Effector CD8-positive, alpha-beta T cell (primary cell): ENCODE data around the gene KLRB1.
"Not testable (repeated sequence)": the region's sequence is repeated elsewhere in the genome, so short reads cannot be mapped to it uniquely, and the experiment has no call there.

Source experiments
- DNase-seq: peaks from one replicate; lab custom pipeline; 2025; lab: John Stamatoyannopoulos, UW

The KLRB1 gene

DNA sequence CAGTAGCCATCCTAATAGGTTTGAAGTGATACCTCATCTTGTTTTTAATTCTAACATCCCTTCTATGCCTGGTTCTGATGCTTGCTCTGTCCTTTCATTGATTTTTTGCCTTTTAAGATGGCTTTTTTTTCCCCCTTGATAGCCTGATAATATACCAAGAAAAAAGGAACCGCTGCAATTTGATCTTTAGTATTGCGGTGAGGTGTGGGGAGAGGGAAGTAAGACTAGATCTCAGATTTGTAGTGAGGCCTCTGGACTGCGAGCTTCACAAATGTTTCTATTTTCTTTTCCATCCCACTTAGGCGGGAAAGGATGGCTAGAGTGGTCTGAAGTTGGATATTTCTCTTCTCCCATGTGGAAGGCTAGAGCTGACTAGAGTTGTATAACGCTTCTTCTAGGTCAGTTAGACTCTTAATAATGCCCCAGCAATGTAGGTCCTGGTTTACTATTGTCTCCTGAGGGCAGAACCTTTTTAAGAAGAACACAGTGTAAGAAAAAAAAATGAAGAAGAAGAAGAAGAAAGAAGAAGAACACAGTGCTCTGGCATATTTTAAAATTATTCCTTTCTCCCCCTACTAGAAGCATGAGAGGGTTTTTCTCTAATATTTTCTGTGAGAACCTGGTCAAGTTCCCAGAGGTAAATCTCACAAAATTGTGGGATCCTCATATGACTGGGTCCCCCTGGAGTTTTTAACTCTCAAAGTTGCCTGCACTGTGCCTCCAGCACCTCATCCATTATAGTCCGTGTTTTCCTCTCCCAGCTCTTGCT is 11.9 kb upstream of the KLRB1 start:
- no peak for DNase-seq

DNA sequence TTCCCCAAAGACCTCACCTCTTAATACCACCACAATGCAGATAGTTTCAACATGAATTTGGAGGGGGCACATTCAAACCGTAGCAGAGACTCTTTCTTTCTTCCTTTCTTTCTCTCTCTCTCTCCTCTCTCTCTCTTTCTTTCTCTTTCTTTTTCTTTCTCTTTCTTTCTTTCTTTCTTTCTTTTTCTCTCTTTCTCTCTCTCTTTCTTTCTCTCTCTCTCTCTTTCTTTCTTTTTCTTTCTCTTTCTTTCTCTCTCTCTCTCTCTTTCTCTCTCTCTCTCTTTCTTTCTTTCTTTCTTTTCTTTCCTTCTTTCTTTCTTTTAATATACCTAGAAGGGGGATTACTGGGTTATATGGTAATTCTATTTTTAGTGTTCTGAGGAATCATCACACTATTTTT is 11.2 kb upstream of the KLRB1 start:
- DNase-seq = not testable (repeated sequence)

DNA sequence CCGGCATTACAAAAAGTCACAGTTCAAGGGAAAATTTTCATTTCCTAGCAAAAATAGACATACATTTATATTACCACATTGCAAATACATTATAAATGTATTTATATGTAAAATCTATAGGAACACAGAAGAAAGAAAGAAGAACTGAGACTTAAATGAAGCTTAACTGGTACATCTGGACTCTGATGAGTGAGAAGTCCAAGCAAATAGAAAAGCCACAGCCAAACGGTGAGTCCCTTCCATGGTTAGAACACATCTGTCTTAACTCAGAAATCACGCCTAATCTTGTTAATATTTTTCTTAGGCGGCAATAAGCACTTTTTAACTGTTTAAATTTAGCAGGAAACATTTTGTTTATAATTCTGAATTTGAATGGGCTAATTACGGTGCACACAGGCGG is 9.4 kb upstream of the KLRB1 start:
- DNase-seq = no peak

DNA sequence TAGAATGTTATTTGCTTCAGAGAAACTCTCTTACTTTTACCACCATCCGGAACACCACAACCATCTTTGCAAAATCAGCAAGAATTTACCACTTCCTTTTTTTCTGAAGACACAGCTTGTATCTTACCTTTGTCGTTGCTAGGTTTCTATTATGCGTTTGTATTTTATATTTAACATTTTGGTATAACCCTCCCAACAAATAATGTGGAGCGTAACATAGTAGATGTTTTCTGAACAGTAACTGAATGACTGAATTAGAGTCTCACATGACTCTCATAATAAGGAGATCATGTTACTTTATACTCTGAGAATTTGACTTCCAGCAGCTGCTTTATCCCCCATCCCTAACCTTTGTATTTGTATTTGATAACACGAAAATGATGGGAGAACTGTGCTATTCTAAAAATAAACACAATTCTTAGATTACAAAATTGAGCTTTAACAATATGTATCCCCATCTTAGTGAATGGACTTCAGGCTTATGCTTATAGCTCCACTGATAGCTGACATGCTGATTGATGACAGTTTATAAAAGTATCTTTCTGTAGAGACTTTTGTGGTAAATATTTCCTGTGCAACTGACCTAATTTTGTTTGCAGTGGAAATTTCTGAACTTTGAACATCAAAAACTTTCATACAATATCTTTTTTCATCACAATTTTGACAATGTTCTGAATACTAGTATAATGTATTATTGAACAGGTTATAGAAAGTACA is 7.9 kb upstream of the KLRB1 start:
- no peak for DNase-seq

DNA sequence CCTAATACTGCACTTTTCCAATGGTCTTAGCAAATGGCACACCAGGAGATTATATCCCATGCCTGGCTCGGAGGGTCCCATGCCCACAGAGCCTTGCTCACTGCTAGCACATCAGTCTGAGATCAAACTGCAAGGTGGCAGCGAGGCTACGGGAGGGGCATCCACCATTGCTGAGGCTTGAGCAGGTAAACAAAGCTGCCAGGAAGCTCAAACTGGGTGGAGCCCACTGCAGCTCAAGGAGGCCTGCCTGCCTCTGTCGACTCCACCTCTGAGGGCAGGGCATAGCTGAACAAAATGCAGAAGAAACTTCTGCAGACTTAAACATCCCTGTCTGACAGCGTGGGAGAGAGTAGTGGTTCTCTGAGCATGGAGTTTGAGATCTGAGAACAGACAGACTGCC is 2.9 kb upstream of the KLRB1 start:
- not testable (repeated sequence) for DNase-seq

DNA sequence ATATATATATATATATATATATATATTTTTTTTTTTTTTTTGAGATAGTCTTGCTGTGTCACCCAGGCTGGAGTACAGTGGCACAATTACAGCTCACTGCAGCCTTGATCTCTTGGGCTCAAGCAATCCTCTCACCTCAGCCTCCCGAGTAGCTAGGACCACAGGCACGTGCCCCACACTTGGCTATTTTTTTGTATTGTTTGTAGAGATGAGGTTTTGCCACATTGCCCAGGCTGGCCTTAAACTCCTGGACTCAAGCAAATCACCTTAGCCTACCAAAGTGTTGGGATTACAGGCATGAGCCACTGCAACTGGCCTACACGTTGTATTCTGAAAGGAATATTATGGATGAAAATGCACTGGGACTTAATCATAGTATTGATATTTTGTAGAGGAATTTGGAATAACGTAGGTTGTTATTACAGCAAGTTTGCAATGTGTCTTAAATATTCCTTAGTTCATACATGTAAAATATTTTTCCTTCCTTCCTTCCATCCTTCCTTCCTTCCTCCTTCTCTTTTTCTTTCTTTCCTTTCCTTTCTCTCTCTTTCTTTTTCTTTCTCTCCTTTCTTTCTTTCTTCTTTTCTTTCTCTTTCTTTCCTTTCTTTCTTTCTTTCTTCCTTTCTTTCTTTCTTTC is 862 bp downstream of the KLRB1 start:
- DNase-seq = no peak

DNA sequence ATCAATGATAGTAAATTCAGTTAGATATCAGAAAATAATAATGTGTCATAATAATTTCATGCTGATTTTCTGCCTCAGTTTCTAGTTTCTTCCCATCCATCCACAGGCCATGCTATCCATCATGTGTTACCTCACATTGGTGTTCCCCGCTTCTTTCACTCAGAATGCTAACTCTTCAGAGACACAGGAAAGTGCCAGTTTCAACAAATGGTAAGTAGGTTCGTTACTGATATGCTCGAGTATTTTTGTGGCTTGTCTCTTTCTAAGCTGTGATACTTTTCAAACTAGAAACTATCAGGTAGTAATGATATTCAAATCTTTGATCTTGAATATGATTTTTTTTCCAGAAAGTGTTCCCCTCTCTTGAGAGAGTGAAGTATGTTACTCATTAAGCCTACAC is 1.5 kb downstream of the KLRB1 start:
- no peak for DNase-seq

DNA sequence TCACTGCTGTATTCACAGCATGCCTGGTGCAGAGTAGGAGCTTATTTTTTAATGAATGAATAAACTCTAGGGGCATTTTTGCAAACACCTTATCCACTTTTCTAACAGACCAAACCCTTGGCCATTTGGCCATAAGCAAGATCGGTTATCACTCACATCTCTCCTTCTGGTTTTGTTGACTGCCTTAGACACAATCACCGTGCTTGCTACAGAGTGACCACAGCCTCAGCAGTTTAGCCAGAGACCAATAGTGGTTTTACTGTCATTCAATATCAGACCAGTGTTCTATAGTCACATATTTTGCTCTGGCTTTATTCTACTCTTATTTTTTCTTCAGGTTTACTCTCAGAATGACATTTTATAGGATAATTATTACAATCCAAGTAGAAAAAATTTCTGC is 2.2 kb downstream of the KLRB1 start:
- DNase-seq = no peak

DNA sequence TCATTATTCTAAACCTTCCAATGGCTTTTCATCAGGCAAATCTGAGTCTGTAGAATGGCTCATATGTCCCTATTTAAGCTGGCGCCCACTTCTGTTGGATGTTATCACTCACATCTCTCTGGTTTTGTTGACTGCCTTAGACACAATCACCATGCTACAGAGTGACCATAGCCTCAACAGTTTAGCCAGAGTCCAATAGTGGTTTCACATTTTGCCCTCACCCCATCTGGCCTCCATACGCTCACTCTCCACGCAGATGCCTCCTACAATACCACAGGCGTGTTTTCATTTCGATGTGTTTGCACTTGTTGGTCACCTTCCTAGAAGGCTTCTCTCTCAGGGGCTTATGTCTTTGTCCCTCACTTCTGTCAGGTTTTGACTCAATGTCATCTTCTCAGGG is 3.4 kb downstream of the KLRB1 start:
- DNase-seq = no peak

DNA sequence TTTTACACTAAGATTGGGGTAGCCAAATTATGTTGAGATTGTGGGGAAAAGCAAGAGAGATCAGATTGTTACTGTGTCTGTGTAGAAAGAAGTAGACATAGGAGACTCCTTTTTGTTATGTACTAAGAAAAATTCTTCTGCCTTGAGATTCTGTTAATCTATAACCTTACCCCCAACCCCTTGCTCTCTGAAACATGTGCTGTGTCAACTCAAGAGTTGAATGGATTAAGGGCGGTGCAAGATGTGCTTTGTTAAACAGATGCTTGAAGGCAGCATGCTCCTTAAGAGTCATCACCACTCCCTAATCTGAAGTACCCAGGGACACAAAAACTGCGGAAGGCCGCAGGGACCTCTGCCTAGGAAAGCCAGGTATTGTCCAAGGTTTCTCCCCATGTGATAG is 7.3 kb downstream of the KLRB1 start:
- DNase-seq = not testable (repeated sequence)

DNA sequence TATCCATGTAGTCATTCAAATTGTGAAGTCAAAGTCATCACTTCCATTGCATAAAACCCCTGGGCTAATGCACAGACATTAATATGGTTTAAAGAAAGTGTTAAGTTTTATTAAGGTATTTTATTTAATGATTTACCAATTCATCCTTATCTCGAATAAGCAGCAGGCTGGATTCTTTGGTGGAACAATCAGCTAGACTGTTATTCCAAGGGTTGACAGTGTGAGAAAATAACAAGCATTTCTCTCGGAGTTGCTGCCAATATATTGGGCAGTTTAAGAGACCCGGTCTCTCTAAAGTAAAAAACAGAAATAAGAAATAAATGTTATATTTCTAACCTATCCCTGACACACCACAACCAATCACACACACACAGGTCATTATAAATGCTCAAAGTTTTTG is 9.4 kb downstream of the KLRB1 start:
- DNase-seq = no peak

DNA sequence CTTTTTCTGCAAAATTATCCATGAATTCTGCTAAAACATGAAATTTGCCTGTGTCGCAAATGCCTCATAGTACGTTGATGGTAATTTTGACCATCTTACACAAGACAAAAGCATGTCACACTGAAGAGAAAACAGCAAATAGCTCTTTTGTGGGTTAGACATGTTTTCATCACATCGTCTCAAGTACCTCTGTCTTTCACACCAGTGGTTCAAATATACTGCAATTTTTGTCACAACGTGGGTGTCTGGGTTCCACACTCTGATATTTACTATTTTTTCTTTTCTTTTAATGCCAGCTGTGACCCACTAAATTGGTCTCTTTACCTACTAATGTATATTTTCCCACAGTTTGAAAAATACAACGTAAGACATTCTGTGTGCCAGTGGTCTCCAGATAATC is 10.4 kb downstream of the KLRB1 start:
- no peak for DNase-seq

DNA sequence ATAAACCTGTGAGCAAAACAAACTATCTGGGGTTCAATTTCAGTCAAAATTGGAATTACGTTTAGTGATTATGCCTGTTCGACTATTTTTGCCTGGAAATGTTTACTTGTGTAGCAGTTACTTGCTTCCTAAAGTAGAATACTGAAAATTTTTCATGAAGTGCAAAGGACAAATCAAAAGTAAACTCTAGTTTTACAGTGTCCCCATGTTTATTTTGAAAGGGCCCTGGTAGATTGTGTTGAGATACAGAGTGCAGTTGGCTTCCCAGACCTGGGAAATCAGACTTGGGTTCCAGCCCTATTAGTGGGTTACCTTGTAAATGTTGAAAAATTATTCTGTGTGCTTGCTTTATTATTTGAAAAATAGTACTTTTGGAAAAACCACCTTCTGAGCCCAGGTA is 17.3 kb downstream of the KLRB1 start:
- no peak for DNase-seq

DNA sequence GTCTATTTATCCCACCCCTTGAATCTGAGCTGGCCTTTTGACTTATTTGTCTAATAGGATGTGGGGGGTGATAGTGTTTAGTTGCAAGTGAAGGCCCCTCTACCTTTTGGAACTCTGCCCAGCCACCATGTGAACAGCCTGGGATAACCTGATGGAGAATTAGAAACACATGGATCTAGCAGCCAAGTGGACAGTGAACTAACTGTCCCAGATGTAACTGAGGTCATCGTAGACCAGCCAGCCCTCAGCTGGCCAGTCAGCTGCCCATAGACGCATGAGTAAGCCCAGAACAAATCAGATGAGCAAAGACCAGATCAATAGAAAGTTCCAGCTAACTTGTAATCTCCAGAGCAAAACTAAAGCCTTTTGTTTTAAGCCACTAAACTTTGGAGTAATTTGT is 19.0 kb downstream of the KLRB1 start:
- DNase-seq = no peak

DNA sequence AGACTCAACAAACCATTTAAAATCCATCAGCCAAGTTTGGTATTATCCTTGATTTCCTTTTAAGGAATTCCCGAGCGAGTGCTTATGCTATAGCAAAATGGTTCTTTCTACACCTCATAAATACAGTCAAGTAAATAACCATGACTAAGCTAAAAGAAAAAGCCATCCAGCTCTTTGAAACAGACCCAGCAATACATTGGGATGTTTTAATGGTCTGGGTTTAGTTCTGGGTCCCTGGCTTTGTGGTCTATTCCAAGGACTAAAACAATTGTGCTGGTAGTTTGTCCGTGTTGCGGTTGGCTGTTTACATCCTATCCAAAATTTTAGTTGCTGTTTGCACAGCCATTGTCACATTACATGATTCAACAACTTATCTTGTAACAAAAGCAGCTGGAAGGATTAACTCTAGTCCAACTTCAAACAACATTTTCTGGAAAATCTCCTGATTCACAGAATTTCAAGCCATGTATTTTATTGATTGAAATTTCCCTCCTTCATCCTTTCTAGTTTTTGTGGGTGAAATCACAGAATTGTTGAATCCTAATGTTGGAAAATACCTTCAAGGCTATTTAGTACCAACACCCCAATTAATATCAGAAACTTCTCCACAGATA is 19.6 kb downstream of the KLRB1 start:
- DNase-seq = no peak

DNA sequence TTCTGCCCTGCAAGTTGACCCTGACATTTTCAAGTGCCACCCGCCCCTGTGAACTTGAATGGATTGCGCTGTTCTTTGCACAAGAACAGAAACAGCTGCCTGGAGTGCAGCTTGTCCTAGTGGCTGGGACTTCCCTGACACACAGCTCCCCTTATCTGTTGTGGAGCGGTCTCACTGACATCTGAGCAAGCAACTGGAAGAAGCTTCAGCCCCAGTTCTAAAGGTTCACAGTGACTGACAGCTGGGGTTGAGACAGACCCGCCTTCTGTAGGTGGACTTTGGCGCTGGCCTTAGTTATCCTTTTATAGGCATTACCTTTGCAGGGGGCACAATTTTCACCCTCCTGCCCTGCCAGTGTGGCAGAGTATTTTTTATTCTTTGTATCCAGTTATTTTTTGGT is 30.0 kb downstream of the KLRB1 start:
- not testable (repeated sequence) for DNase-seq

DNA sequence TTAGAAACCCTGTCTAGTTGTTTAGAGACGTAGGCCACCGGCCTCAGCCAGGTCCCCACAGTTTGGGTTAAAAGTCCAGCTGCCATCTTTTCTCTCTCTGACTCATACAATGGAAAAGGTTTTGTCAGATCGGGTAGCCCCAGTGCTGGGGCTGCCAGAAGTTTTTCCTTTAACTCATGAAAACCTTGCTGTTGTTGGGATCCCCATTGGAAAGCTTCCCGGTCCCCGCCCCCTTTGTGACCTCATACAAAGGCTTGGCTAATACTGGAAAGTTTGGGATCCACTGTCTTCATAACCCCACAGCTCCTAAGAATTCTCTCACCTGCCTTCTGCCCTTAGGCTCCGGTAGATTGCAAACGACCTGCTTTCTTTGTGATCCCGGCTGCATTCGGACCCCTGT is 40.6 kb downstream of the KLRB1 start:
- not testable (repeated sequence) for DNase-seq

DNA sequence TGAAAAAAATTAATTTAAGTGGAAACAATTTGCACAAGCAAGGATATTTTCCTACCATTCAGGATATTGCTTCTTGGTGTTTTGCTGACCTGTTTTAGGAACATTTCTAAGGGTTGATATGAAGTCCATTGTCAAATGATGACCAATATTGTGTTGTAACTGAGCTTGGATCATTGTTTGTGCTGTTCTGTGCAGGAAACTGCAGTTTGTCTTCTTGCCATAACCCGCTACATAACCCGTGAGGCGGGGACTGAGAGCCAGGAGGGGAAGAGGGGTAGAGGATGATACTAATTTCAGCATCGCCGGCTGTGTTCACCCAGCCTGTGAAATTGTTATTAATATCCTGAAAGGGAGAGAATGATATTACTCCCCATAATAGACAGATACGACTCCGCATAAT is 41.6 kb downstream of the KLRB1 start:
- not testable (repeated sequence) for DNase-seq

DNA sequence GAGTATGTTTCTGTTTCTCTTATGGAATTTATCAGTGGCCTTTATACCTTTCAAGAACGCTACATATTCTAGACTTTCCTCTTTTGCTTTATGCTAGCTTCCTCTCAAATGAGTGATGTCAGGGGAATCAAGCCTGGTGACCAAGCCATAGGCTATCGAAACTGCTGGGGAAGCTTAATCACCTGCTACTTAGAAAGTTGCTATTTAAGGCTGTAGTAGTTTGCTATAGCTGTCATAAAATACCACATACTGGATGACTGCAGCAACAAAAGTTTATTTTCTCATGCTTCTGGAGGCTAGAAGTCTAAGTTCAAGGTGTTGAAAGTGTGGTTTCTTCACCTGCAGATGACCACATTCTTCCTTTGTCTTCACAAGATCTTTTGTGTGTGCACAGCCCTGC is 43.3 kb downstream of the KLRB1 start:
- not testable (repeated sequence) for DNase-seq

DNA sequence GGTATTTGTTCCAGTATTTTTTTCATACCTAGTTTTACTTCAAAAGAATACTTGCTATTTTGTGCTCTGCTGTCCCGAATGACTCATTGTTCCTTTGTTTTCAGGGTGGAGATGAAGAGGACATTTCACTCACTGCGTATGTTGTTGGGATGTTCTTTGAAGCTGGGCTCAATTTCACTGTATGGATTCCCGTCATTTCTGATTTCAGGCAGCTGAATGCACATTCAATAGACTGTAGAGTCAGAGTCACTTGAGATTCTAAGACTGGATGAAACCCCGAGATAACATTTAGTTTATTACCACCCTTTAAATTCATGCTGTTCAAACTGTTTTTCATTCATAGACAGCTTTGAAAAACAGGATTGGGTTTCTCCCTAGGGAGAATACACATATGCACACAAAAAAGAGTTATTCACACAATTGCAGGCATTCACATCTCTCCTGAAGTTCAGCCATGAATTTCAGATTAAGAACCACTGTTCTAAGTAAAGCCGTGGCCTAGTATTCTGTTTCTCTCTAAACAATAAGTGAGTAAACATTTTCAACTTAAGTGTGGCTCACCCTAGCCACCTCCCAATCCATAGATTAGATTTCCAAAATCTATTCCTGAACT is 44.8 kb downstream of the KLRB1 start:
- not testable (repeated sequence) for DNase-seq

DNA sequence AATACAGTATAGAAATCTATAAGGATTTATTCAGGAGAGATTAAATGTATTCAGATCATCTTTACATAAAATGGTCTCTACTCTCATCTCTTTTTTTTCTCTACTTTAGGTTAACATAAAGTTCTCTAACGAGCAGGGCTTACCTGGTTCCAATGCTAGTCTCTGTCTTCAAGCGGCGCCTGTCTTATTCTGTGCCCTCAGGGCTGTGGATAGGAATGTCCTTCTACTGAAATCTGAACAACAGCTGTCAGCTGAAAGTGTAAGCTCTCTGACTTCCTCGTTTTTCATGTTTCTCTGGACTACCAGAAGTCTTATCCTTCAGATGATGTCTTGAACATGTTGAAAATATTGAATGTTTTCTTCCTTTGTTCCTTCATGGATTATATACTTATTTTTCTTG is 62.2 kb downstream of the KLRB1 start:
- not testable (repeated sequence) for DNase-seq
